Erythroblast (primary cell): ENCODE results near the gene AP2A1.

Source experiments
- GATA1 ChIP-seq: IDR thresholded peaks from 2 replicates; pipeline ENCODE4 v1.6.1; 2011; ENCODE audit warnings: low read depth, mild to moderate bottlenecking, control low read depth, low read length, moderate library complexity
- POLR2A ChIP-seq: IDR thresholded peaks from 2 replicates; pipeline ENCODE4 v1.6.1; 2011; ENCODE audit warnings: mild to moderate bottlenecking, low read length

GRCh38 chr19:49829721-49830120, 62.9 kb downstream of the AP2A1 start:
- TF ChIP-seq POLR2A = no peak
- TF ChIP-seq GATA1 = no peak
